Astrocyte of the hippocampus (primary cell): ENCODE results near the gene SIGLEC14.
"Not testable (repeated sequence)": the region's sequence is repeated elsewhere in the genome, so short reads cannot be mapped to it uniquely, and the experiment has no call there.

Experiments
- DNase-seq: peaks from one replicate; pipeline ENCODE4 v3.0.0; 2011; ENCODE audit warnings: low read depth, low spot score

The SIGLEC14 gene

GRCh38 chr19:51646730-51647129 lies at the start of gene SIGLEC14:
TSS of gene SIGLEC14 (minus strand) at chr19:51646825. CDS start at chr19:51646759, 66 bp downstream.
- DNase-seq, result not testable (repeated sequence)

- no peak for DNase-seq
Observed at GRCh38 chr19:51695702-51696315, 49.2 kb upstream of the SIGLEC14 start.

GRCh38 chr19:51695088-51695487 lies 48.5 kb upstream of the SIGLEC14 start:
- DNase-seq, result no peak

GRCh38 chr19:51694318-51695085 lies 47.9 kb upstream of the SIGLEC14 start:
- no peak for DNase-seq

GRCh38 chr19:51693819-51694218 lies 47.2 kb upstream of the SIGLEC14 start:
- DNase-seq, result no peak

GRCh38 chr19:51693260-51693659 lies 46.6 kb upstream of the SIGLEC14 start, which contains the start of gene SPACA6:
TSS of gene SPACA6 (plus strand) at chr19:51693330. CDS start at chr19:51693527, 197 bp downstream.
- DNase-seq, result no peak

- no peak for DNase-seq
Observed at GRCh38 chr19:51692468-51692867, 45.8 kb upstream of the SIGLEC14 start.

- DNase-seq, result peak; percentile 39
Observed at GRCh38 chr19:51691584-51692428, 45.2 kb upstream of the SIGLEC14 start.

GRCh38 chr19:51691074-51691583 lies 44.5 kb upstream of the SIGLEC14 start:
- no peak for DNase-seq

- peak; percentile 94 for DNase-seq
Observed at GRCh38 chr19:51690454-51691073, 43.9 kb upstream of the SIGLEC14 start.

GRCh38 chr19:51689751-51690453 lies 43.3 kb upstream of the SIGLEC14 start:
- DNase-seq, result peak; percentile 57

GRCh38 chr19:51688671-51689571 lies 42.3 kb upstream of the SIGLEC14 start:
- peak; percentile 98 for DNase-seq

- DNase-seq, result peak; percentile 68
Observed at GRCh38 chr19:51687791-51688670, 41.4 kb upstream of the SIGLEC14 start.

GRCh38 chr19:51686171-51686570 lies 39.5 kb upstream of the SIGLEC14 start:
- DNase-seq, result no peak

GRCh38 chr19:51681286-51681941 lies 34.8 kb upstream of the SIGLEC14 start:
- no peak for DNase-seq

GRCh38 chr19:51680474-51680873 lies 33.8 kb upstream of the SIGLEC14 start:
- DNase-seq, result no peak

- no peak for DNase-seq
Observed at GRCh38 chr19:51676566-51677083, 30.0 kb upstream of the SIGLEC14 start.
